IMR-90 (cell line): Measurements from ENCODE around the gene PELO. TPM values are rescaled to one million over a fixed set of nuclear protein-coding genes. Genes with fewer than 3 reads are reported as not detected.

Experiments
- ATAC-seq: fragments of 200-7000 bp; cut with Tn5 transposase; 2 replicates; pipeline ENCODE4 v1.9.1; 2020; ENCODE audit warnings: low read depth, mild to moderate bottlenecking, moderate library complexity
- BruUV-seq: library from RNA; stranded (reverse); fragments of 400-500 nt; replicated peaks from 2 replicates; lab custom pipeline; 2021; lab: Mats Ljungman, UMichigan
- CTCF ChIA-PET: fragments of 300-600 bp; formaldehyde crosslinking; extraction: SDS; loops from one replicate; lab custom pipeline; 2021; ENCODE audit warnings: antibody characterized with exemption; lab: Yijun Ruan, JAX
- POLR2A ChIA-PET: fragments of 300-600 bp; sonication (Branson Sonifier 250); formaldehyde crosslinking; loops from one replicate; lab custom pipeline; 2022; ENCODE audit warnings: antibody characterized with exemption; ENCODE audit not compliant: unreplicated experiment; lab: Charles Lee
- DNase-seq: peaks from one replicate; pipeline ENCODE4 v3.0.0; 2013
- H2AFZ ChIP-seq: replicated peaks from 2 replicates; pipeline ENCODE3; 2013; ENCODE audit warnings: low read length, mild to moderate bottlenecking; ENCODE audit not compliant: poor library complexity
- H2AK5ac ChIP-seq: 2 replicates; pipeline ENCODE4 v1.6.1; 2013; ENCODE audit warnings: low read depth, low read length, inconsistent platforms
- H2AK9ac ChIP-seq: replicated peaks from 2 replicates; pipeline ENCODE3; 2013; ENCODE audit warnings: mild to moderate bottlenecking, low read depth, low read length, moderate library complexity; ENCODE audit not compliant: poor library complexity
- H2BK120ac ChIP-seq: 2 replicates; pipeline ENCODE4 v1.6.1; 2013; ENCODE audit warnings: low read depth, low read length, inconsistent platforms
- H2BK15ac ChIP-seq: 3 replicates; pipeline ENCODE4 v1.6.1; 2013; ENCODE audit warnings: low read depth, low read length, inconsistent platforms
- H2BK20ac ChIP-seq: 2 replicates; pipeline ENCODE4 v1.6.1; 2013; ENCODE audit warnings: low read depth, mild to moderate bottlenecking, inconsistent platforms, low read length, moderate library complexity
- H2BK5ac ChIP-seq: 2 replicates; pipeline ENCODE4 v1.6.1; 2013; ENCODE audit warnings: mild to moderate bottlenecking, low read depth, low read length, inconsistent platforms; ENCODE audit not compliant: poor library complexity, severe bottlenecking
- H3K14ac ChIP-seq: replicated peaks from 2 replicates; pipeline ENCODE4 v1.6.1; 2013; ENCODE audit warnings: low read depth, low read length, inconsistent platforms
- H3K18ac ChIP-seq: 2 replicates; pipeline ENCODE4 v1.6.1; 2013; ENCODE audit warnings: low read depth, low read length, control low read depth
- H3K23ac ChIP-seq: 2 replicates; pipeline ENCODE4 v1.6.1; 2013; ENCODE audit warnings: low read depth, low read length, inconsistent platforms
- H3K27ac ChIP-seq: 2 replicates; pipeline ENCODE4 v1.5.1; 2013; ENCODE audit warnings: mild to moderate bottlenecking, control low read depth, low read length; ENCODE audit not compliant: insufficient read depth
- H3K27me3 ChIP-seq: 2 replicates; pipeline ENCODE4 v1.6.1; 2013; ENCODE audit warnings: low read length; ENCODE audit not compliant: control insufficient read depth, insufficient read depth
- H3K36me3 ChIP-seq: 2 replicates; pipeline ENCODE4 v1.6.1; 2013; ENCODE audit warnings: low read length, mixed read lengths; ENCODE audit not compliant: control insufficient read depth, insufficient read depth
- H3K4ac ChIP-seq: 2 replicates; pipeline ENCODE4 v1.6.1; 2013; ENCODE audit warnings: low read depth, low read length, inconsistent platforms
- H3K4me1 ChIP-seq: 2 replicates; pipeline ENCODE4 v1.6.1; 2013; ENCODE audit warnings: low read length, mixed read lengths; ENCODE audit not compliant: control insufficient read depth, insufficient read depth
- H3K4me2 ChIP-seq: 2 replicates; pipeline ENCODE4 v1.6.1; 2013; ENCODE audit warnings: low read depth, mild to moderate bottlenecking, control low read depth, low read length, moderate library complexity
- H3K4me3 ChIP-seq: 2 replicates; pipeline ENCODE4 v1.5.1; 2013; ENCODE audit warnings: low read depth, mild to moderate bottlenecking, control low read depth, low read length, moderate library complexity; ENCODE audit not compliant: insufficient read depth
- H3K56ac ChIP-seq: 2 replicates; pipeline ENCODE4 v1.6.1; 2013; ENCODE audit warnings: low read length, inconsistent platforms; ENCODE audit not compliant: insufficient read depth; ENCODE audit errors: extremely low read depth
- H3K79me1 ChIP-seq, 2 experiments: 2 replicates each; pipeline ENCODE4 v1.6.1; 2013; ENCODE audit warnings: low read length in 2 of 2, inconsistent platforms in 1 of 2, low read depth in 1 of 2
- H3K9ac ChIP-seq: 2 replicates; pipeline ENCODE4 v1.6.1; 2013; ENCODE audit warnings: low read depth, low read length, control low read depth
- H3K9me1 ChIP-seq: 2 replicates; pipeline ENCODE4 v1.6.1; 2013; ENCODE audit warnings: low read length, inconsistent platforms; ENCODE audit not compliant: insufficient read depth
- H3K9me3 ChIP-seq: 2 replicates; pipeline ENCODE4 v1.6.1; 2013; ENCODE audit warnings: low read length; ENCODE audit not compliant: control insufficient read depth, insufficient read depth
- H4K20me1 ChIP-seq: 2 replicates; pipeline ENCODE4 v1.6.1; 2013; ENCODE audit warnings: low read length, inconsistent platforms; ENCODE audit not compliant: insufficient read depth
- H4K5ac ChIP-seq: 2 replicates; pipeline ENCODE4 v1.6.1; 2013; ENCODE audit warnings: mild to moderate bottlenecking, low read depth, low read length, control low read depth
- H4K8ac ChIP-seq, 2 experiments: 2 replicates each; pipeline ENCODE4 v1.6.1; 2013; ENCODE audit warnings: low read depth in 2 of 2, low read length in 2 of 2, control low read depth in 1 of 2, inconsistent platforms in 1 of 2
- H4K91ac ChIP-seq: 2 replicates; pipeline ENCODE4 v1.6.1; 2013; ENCODE audit warnings: low read depth, low read length, inconsistent platforms; ENCODE audit not compliant: insufficient read depth
- CTCF ChIP-seq: conservative IDR thresholded peaks from 2 replicates; pipeline ENCODE4 v1.5.1; 2012; ENCODE audit warnings: mild to moderate bottlenecking, low read depth, low read length, improper control_type of control experiment
- dilution Hi-C: fragments of 300-500 bp; cut with HindIII; formaldehyde crosslinking; loops from one replicate; pipeline ENCODE4 v1.14.3; 2018; ENCODE audit warnings: low sequenced_read_pairs; ENCODE audit not compliant: unreplicated experiment
- in situ Hi-C: fragments of 300-500 bp; cut with MboI; formaldehyde crosslinking; loops from 3 replicates; pipeline ENCODE4 v1.14.3; 2019; ENCODE audit warnings: low sequenced_read_pairs, inconsistent platforms, mixed read lengths
- intact Hi-C: fragments of 100-400 bp; cut with micrococcal nuclease; formaldehyde crosslinking; loops from 2 replicates; pipeline ENCODE4 v1.10.0; 2022
- polyA plus RNA-seq, 3 experiments: library from polyadenylated mRNA; depleted of rRNA; stranded (reverse); fragments of >200 nt; gene quantifications; 2 replicates each; pipeline ENCODE4 v1.2.3, GENCODE V29; 2012; ENCODE audit warnings: low replicate concordance in 1 of 3
- total RNA-seq: library from RNA; depleted of rRNA; stranded (reverse); fragments of >200 nt; gene quantifications from 2 replicates; pipeline ENCODE4 v1.2.3, GENCODE V29; 2012

PELO gene
- total and polyA plus RNA-seq, 2 of the 4 experiments (the other 2 are of a cell fraction): 42.4 to 48.9 TPM

DNA sequence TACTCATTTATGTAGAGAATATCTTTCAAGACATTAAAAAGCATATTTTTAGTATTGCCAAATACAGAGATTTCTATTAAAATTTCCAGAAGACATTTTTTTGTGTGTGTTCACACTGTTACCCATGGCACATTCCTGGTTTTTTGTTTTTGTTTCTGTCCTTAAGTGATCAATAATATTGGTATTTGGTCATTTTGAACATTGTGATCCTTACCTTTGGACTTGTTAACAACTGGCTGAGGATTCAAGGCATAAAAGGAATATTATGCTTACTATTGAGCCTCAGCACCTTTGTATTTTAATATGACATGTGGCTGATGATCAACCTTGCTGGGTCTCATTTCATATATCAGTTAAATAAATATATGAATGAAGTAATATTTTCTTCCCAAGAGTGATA is 41.9 kb downstream of the PELO start:
- no peak overlapping the region for H3K27ac ChIP-seq
- H3K18ac ChIP-seq: no peak overlapping the region
- no peaks in the 10 kb centered on the region for H3K9me3 ChIP-seq
- H3K56ac ChIP-seq: no peak overlapping the region
- H3K9ac ChIP-seq: no peak overlapping the region
- no peak overlapping the region for H3K4me2 ChIP-seq
- intact Hi-C loops: no loop called here
- H3K4me3 ChIP-seq: no peak overlapping the region
- H3K23ac ChIP-seq: no peak overlapping the region
- H4K20me1 ChIP-seq: no peaks in the 10 kb centered on the region
- no TSS peak for BruUV-seq
- H3K36me3 ChIP-seq: no peaks in the 10 kb centered on the region
- peaks cover 6% of the 10 kb centered on the region; the same call in 1 of the 2 replicates for H3K4me1 ChIP-seq
- in situ Hi-C loops: no loop called here
- H2AK5ac ChIP-seq: no peak overlapping the region
- H4K91ac ChIP-seq: no peak overlapping the region
- H4K5ac ChIP-seq: no peak overlapping the region; the same call in 1 of the 2 replicates
- no peak overlapping the region for H2AFZ ChIP-seq
- DNase-seq (no peak), ATAC-seq (no peak)
- TF ChIP-seq CTCF: no peak
- H3K9me1 ChIP-seq: peaks cover 10% of the 10 kb centered on the region
- peaks cover 4 to 38% of the 10 kb centered on the region in 2 experiments; a peak in 2 of 4 replicates for H3K79me1 ChIP-seq
- no peak overlapping the region for H2BK120ac ChIP-seq
- H2BK15ac ChIP-seq: no peak overlapping the region
- peak overlapping the region; percentile 30 for H2BK5ac ChIP-seq
- ChIA-PET CTCF (no interaction called here), POLR2A (no interaction called here)
- H2AK9ac ChIP-seq: no peak overlapping the region
- no peaks in the 10 kb centered on the region for H3K27me3 ChIP-seq
- no peak overlapping the region for H4K8ac ChIP-seq
- dilution Hi-C loops: no loop called here
- H3K4ac ChIP-seq: no peak overlapping the region
- H3K14ac ChIP-seq: no peak overlapping the region
- H2BK20ac ChIP-seq: no peak overlapping the region
